Adrenal gland (tissue), 12 donors: ENCODE data around the gene UQCC5. TPM values are rescaled to one million over a fixed set of nuclear protein-coding genes. Genes with fewer than 3 reads are reported as not detected.
A peak's percentile ranks its signal among the peaks of the same experiment; 100 is the strongest.

Experiments
- DNase-seq, 7 donors: peaks; one replicate each; pipeline ENCODE4 v3.0.0-alpha.2; 2019 to 2020
- H3K27ac ChIP-seq, 5 donors: fragments of 200-600 bp; sonication (generic) in 4 of 5; 1 replicate in 3 of 5; 2 replicates in 2 of 5; pipeline versions ENCODE4 v1.5.1 to v1.8.0; 2016 to 2020; ENCODE audit warnings: mild to moderate bottlenecking in 1 of 5
- H3K27me3 ChIP-seq: fragments of 200-600 bp; 2 replicates; pipeline ENCODE4 v1.8.0; 2021
- H3K36me3 ChIP-seq, 2 donors: fragments of 200-600 bp; replicated peaks in 1 of 2; 1 replicate in 1 of 2; 2 replicates in 1 of 2; pipeline versions ENCODE4 v1.5.1 to v1.8.0; 2018 to 2022
- H3K4me1 ChIP-seq, 2 donors: fragments of 200-600 bp; replicated peaks in 1 of 2; 1 replicate in 1 of 2; 2 replicates in 1 of 2; pipeline versions ENCODE4 v1.5.1 to v1.8.0; 2018 to 2021
- H3K4me3 ChIP-seq, 4 donors: fragments of 200-600 bp; sonication (generic) in 3 of 4; one replicate each; pipeline ENCODE4 v1.5.1; 2016 to 2018
- H3K9me3 ChIP-seq, 3 donors: fragments of 200-600 bp; sonication (generic) in 1 of 3; replicated peaks in 1 of 3; 1 replicate in 2 of 3; 2 replicates in 1 of 3; pipeline versions ENCODE4 v1.5.1 to v1.8.0; 2016 to 2021
- CTCF ChIP-seq, 6 experiments: fragments of 450-650 bp in 4 of 6; fragments of 200-600 bp in 2 of 6; sonication (generic) in 1 of 6; IDR thresholded peaks; 1 replicate in 5 of 6; 2 replicates in 1 of 6; pipeline versions ENCODE4 v1.5.1 to v1.8.0; 2016 to 2021; ENCODE audit warnings: antibody characterized with exemption in 6 of 6, mild to moderate bottlenecking in 2 of 6, moderate library complexity in 1 of 6
- POLR2A ChIP-seq, 2 donors: fragments of 450-650 bp; IDR thresholded peaks; one replicate each; pipeline ENCODE4 v1.6.1; 2017; ENCODE audit warnings: antibody characterized with exemption in 2 of 2, mild to moderate bottlenecking in 2 of 2, moderate library complexity in 1 of 2
- WGBS, 4 donors: extraction: QIAGEN DNeasy Blood & Tissue Kit in 2 of 4; methylation state at CpG; one replicate each; pipeline versions ENCODE4 v1.1.5 to v1.1.7; 2013 to 2017; 5-methylcytosine and 5-hydroxymethylcytosine counted together
- intact Hi-C, 2 donors: fragments of 100-400 bp; cut with DNase I; formaldehyde crosslinking; loops; one replicate each; pipeline versions ENCODE4 v1.14.1 to v1.15.0; 2022 to 2023
- polyA plus RNA-seq, 3 donors: library from polyadenylated mRNA; stranded (reverse); fragments of 200-250 nt in 2 of 3; fragments of 350-450 nt in 1 of 3; fragmentation: Illumina TruSeq in 1 of 3; extraction: RNeasy Lipid Tissue Mini Kit (QIAGEN cat#74804) in 1 of 3; gene quantifications; one replicate each; pipeline ENCODE4 v1.2.3, GENCODE V29; 2013 to 2014
- total RNA-seq, 9 donors: library from RNA; depleted of rRNA in 4 of 9; stranded (reverse); fragments of >200 nt in 4 of 9; fragments of 120-200 nt in 1 of 9; fragmentation: NEBNext Ultra II Directional in 1 of 9; extraction: Animal tissue kit (Norgen Biotek cat#: 25700) in 1 of 9; gene quantifications; one replicate each; pipeline versions ENCODE4 v1.1.0 to v1.2.4, GENCODE V29; 2013 to 2023
- donor health status: healthy with polysubstance abuse.
- donor health status: Bipolar disorder and iron deficiency.
- donor health status: DM: yes; HTN: yes; CAD: no.
- donor health status: DM: no; HTN: no; CAD: no.
- donor health status: DM: no; HTN: no; CAD: no.
- donor health status: DM: yes; HTN: yes; CAD: no.

The UQCC5 gene
- total and polyA plus RNA-seq, 12 donors, result 1.1 to 330 (median 72.3) TPM

GRCh38 chr3:52537726-52538421 lies 1.5 kb downstream of the UQCC5 start:
- Histone ChIP-seq H3K4me1 (peaks cover 24 to 67% of the 10 kb centered on the region in 2 donors), H3K4me3 (peak overlapping the region; percentile 20 to 84 (median 64)), H3K36me3 (peaks cover 0 to 5% of the 10 kb centered on the region in 2 donors), H3K27ac (peak overlapping the region; percentile 61 to 97 (median 91)), H3K27me3 (no peaks in the 10 kb centered on the region), H3K9me3 (no peaks in the 10 kb centered on the region)
- TF ChIP-seq POLR2A (IDR thresholded peaks at IDR 0.05) (no peak), CTCF (IDR thresholded peaks at IDR 0.05) (no peak)
- intact Hi-C loops, result loop anchor here in 1 of 2 donors (10.0 kb wide), 1 partner anchor 147 kb away; the partner anchor contains the start of genes GNL3 and PBRM1
- peak in 4 of 7 donors; percentile 18 to 60 (median 28) for DNase-seq
- WGBS, 4 donors, result 30 to 49% (median 37%) methylated on average over 7 of the region's 7 CpGs

- Histone ChIP-seq H3K9me3 (no peaks in the 10 kb centered on the region), H3K27me3 (no peaks in the 10 kb centered on the region), H3K4me1 (peaks cover 23 to 67% of the 10 kb centered on the region in 2 donors), H3K36me3 (peaks cover 0 to 5% of the 10 kb centered on the region in 2 donors), H3K27ac (peak overlapping the region in 3 of 5 donors; percentile 4 to 94 (median 6)), H3K4me3 (peak overlapping the region in 2 of 4 donors; percentile 82 to 84)
- DNase-seq, result peak in 2 of 7 donors; percentile 16 to 47
- TF ChIP-seq CTCF (IDR thresholded peaks at IDR 0.05) (no peak), POLR2A (IDR thresholded peaks at IDR 0.05) (no peak)
- intact Hi-C loops, result loop anchor here in 1 of 2 donors (10.0 kb wide), 1 partner anchor 146 kb away; the partner anchor contains the start of genes GNL3 and PBRM1
- WGBS, 4 donors, result 36 to 52% (median 45%) methylated on average over 5 of the region's 5 CpGs
These were observed 2.7 kb downstream of the UQCC5 start for GRCh38 chr3:52539010-52539653.

- intact Hi-C loops, result loop anchor here in 1 of 2 donors (10.0 kb wide), 1 partner anchor 124 kb away; no protein-coding TSS in a partner anchor
- TF ChIP-seq CTCF (IDR thresholded peaks at IDR 0.05), result no peak
- TF ChIP-seq POLR2A (IDR thresholded peaks at IDR 0.05), result no peak
- no peak overlapping the region for H3K27ac ChIP-seq
- H3K27me3 ChIP-seq, result no peaks in the 10 kb centered on the region
- no peaks in the 10 kb centered on the region for H3K9me3 ChIP-seq
- H3K4me1 ChIP-seq, result peaks cover 17 to 56% of the 10 kb centered on the region in 2 donors
- no peak overlapping the region for H3K4me3 ChIP-seq
- WGBS, 4 donors, result 66 to 81% (median 76%) methylated on average over 2 of the region's 2 CpGs
- DNase-seq, result no peak
- H3K36me3 ChIP-seq, result peaks cover 0 to 5% of the 10 kb centered on the region in 2 donors
These were observed 4.6 kb downstream of the UQCC5 start for GRCh38 chr3:52541050-52541449.

GRCh38 chr3:52544937-52545336 lies 8.5 kb downstream of the UQCC5 start:
- intact Hi-C loops, result loop anchor here in 1 of 2 donors (10.0 kb wide), 1 partner anchor 120 kb away; no protein-coding TSS in a partner anchor
- H3K4me1 ChIP-seq, result peaks cover 6 to 27% of the 10 kb centered on the region in 2 donors
- TF ChIP-seq CTCF (IDR thresholded peaks at IDR 0.05), result no peak
- no peak for TF ChIP-seq POLR2A (IDR thresholded peaks at IDR 0.05)
- peaks cover 0 to 36% of the 10 kb centered on the region in 2 donors for H3K36me3 ChIP-seq
- no peaks in the 10 kb centered on the region for H3K9me3 ChIP-seq
- DNase-seq, result peak in 1 of 7 donors; percentile 13
- H3K4me3 ChIP-seq, result no peak overlapping the region
- WGBS, 4 donors, result 73 to 85% (median 75%) methylated on average over 4 of the region's 4 CpGs
- H3K27me3 ChIP-seq, result no peaks in the 10 kb centered on the region
- peak overlapping the region in 2 of 5 donors; percentile 16 to 18 for H3K27ac ChIP-seq
